GM21360 (cell line): ENCODE measurements around the gene JAG2.

Experiments used
- ATAC-seq: cut with Tn5 transposase; IDR thresholded peaks from one replicate; pipeline ENCODE4 v1.9.1; 2021; ENCODE audit warnings: mild to moderate bottlenecking, moderate library complexity; ENCODE audit not compliant: unreplicated experiment

The JAG2 gene

DNA sequence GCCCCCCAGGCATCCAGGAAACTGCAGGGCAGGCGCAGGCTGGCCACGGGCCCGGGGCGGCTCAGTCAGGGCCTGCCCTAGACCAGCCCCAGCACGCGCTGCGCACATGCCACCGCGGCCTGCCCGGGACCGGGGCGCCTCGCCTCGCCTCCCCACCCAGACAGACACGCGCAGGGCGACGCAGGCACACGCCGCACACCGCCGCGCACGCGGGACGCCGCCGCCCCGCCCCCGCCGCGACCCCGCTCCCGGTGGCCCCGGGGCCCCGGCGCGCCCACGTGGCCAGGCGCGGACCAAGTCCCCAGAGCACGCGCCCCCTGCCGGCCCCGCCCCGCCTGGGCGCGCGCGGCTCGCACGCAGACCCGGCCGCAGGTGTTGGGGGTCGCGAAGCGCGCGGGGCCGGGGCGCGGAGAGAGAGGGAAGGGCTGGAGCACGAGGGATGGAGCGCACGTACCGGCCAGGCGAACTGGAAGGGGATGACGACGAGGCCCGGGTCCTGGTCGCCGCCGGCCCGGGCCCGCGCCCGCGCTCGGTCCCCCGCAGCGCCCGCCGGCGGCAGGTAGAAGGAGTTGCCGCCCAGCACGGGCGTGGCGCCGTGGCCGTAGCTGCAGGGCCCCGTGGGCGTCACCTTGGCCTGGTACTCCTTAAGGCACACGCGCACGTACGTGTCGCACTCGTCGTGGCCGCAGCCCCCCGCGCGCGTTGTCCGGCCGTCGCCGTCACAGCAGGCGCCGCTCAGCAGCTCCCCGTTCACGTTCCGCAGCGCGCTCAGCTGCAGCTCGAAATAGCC lies 1.1 kb downstream of the JAG2 start:
- ATAC-seq = no peak

DNA sequence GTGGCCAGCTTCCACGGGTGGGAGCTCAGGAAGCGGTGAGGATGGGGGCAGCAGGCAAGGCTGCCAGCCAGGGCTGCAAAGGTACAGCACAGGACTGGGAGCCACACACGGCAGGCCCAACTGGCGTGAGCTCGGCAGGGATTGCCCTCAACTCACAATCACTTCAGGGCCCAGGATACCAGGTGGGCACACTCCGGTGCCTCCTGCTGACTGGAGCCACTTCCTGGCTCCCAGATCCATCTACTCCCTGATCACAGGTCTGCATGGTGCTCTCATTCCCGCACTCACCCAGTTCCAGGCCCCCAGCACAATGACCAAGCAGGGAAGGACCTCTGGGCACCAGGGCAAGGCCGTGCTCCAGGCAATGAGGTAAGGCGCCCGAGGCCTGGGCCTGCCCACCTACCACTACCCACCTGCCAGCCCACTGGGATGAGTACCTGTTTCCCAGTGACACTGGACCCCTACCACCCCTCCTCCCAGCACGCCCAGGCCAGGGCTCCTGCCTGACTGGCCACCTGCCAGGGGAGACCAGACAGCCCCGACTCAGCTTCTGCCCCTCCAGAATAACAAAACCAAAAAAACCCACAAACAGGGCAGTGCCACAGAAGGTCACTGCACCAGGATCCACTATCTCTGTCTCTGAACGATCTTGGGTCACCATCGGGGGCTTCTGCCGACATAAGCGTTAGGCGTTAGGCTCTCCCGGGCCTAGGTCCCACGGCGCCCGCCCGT lies 1.8 kb downstream of the JAG2 start:
- no peak for ATAC-seq

DNA sequence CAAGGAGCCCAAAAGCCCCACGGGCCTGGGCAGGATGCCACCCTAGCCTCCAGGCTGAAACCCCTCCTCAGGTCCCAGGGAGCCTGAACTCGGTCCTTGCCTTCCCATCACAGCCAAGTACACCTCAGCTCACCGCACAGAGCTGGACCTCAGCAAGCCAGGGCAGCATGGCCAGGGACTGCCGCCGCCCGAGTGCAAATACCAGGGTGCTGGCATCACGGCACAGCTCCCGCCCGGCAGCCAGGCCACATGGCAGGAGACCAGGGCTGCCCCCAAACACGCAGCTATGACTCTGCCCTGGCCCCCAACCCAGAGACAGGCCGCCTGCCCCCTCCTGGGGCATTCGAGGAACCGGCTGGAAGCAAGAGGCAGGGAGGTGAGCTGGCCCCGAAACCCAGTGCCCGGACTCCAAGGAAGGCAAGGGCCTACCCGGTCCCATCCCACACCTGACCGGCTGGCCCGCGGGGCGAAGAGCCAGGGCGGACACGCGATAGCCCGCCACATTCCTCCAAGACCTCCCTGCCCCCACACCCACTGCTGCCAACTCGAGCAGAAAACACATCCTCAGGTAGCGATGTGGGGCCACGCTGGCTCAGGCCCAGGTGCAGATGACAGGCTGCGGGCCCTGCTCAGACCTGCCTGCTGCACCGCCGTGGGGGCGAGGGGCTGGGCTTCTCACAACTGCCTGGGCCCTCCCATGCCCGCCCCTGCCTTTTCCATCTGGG lies 2.7 kb downstream of the JAG2 start:
- ATAC-seq = no peak

DNA sequence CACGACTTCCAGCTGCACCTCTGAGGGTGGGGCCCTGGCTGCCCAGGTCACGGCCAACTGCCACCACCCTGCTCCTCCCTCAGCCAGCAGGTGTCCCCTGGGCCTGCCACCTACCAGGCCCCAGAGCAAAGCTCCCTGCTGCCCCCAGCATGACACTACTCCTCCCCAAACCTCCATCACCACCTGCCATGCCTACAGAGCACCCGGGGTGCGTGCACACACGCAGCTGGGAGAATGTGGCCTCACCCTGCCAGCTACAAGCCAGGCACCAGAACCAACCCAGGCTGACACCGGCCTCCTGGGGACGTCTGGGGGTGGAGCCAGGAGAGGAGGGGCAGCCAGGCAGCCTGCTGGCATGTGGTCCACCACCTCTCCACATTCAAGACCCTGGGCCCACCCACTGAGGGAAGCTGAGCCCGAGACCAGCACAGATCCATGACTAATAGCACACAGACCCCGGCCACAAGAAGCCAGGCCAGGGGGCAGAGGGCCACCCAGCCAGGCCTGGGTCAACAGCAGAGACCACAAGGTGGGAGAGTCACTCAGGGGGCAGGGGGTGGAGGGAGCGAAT lies 3.4 kb downstream of the JAG2 start:
- no peak for ATAC-seq

DNA sequence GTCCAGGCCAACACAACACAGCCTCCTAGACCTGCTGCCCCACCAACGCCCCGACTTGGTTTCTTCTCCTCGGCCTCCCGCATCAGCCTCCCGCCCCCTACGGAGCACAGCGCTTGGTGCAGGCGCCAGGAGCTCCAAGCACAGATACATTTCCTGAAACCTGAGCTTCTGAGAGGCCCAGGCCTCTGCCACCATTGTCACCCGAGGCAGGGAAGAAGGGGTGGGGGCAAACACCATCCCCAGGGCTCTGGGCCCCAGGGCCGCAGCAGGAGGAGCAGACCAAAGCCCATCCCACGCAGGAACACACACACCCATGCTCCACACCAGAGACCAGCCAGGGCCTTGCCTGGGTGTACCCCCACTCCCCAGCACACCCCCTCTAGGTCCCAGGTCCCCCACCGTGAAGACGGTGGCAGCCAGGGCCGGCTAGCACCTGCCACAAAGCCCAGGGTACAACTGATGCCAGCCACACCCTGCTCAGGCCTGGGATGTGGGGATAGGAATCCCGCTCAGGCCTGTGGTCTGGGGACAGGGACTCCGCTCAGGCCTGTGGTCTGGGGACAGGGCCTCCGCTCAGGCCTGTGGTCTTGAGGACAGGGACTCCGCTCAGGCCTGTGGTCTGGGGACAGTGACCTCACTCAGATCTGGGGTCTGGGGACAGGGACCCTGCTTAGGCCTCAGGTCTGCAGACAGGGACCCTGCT lies 5.4 kb downstream of the JAG2 start:
- ATAC-seq = no peak

GRCh38 chr14:105162669-105162979 lies 6.0 kb downstream of the JAG2 start:
- ATAC-seq = no peak

DNA sequence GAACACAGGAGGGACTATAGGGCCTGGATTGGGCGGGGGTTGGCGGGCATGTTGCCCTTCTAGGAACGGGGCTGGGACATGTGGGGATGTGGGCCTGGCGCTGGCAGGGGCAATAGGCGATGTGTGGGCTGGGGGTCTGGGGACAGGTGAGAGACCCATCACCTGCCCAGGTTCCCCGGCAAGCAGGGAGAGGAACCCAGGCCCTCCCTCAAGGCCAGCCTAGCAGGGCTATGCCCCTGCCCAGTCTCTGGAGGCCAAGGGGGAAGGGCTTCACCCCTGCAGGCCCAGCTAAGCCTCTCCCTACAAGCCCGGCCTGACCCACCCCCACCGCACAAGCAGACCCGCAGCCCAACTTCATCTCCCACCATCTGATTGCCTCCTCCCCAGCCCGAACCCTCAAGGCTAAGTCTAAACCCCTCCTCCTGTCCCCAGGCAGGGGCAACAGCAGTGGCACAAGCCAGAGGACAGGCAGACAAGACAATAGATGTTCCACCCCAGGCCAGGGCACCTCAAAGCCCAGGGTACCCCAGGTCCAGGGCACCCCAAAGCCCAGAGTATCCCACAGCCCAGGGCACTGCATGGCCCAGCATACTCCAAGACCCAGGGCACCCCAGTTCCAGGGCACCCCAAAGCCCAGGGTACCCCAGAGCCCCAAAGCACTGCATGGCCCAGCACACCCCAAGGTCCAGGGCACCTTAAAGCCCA lies 6.5 kb downstream of the JAG2 start:
- ATAC-seq = no peak

DNA sequence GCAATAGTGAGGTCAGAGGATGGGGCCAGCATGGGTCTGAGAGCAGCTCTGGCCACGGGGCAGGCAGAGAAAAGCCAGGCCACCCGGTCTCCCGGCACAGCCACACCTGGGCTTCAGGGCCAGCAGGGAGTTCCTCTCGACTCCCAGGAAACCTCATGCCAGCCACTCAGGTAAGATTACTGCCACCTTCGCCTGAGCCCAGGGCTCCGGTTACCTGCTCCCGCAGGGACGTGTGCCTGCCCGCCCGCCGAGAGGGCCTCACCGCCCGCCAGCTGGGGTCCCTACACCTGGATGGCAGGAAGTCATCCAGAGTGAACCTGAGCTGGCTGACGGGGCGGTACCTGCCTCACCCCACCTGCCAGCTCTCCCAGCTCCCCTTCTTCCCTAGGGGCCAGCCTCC lies 7.3 kb downstream of the JAG2 start:
- no peak for ATAC-seq

DNA sequence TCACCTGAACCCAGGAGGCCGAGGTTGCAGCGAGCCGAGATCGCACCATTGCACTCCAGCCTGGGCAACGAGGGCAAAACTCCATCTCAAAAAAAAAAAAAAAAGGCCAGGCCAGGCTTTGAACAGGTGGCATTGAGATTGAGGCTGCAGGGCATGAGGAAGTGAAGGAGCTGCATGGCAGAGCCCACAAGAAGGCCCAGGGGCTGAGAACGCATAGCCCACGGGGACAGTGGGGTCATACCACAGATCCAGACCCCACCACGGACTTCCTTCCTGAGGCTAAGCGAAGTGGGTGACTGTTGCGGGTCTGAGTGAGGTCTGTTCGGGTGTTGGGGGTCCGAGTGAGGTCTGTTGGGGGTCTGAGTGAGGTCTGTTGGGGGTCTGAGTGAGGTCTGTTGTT lies 7.8 kb downstream of the JAG2 start:
- no peak for ATAC-seq

GRCh38 chr14:105159344-105159743 lies 9.2 kb downstream of the JAG2 start:
- no peak for ATAC-seq

GRCh38 chr14:105158794-105159193 lies 9.8 kb downstream of the JAG2 start:
- ATAC-seq = no peak

- no peak for ATAC-seq
Observed at GRCh38 chr14:105157872-105158271, 10.7 kb downstream of the JAG2 start.

DNA sequence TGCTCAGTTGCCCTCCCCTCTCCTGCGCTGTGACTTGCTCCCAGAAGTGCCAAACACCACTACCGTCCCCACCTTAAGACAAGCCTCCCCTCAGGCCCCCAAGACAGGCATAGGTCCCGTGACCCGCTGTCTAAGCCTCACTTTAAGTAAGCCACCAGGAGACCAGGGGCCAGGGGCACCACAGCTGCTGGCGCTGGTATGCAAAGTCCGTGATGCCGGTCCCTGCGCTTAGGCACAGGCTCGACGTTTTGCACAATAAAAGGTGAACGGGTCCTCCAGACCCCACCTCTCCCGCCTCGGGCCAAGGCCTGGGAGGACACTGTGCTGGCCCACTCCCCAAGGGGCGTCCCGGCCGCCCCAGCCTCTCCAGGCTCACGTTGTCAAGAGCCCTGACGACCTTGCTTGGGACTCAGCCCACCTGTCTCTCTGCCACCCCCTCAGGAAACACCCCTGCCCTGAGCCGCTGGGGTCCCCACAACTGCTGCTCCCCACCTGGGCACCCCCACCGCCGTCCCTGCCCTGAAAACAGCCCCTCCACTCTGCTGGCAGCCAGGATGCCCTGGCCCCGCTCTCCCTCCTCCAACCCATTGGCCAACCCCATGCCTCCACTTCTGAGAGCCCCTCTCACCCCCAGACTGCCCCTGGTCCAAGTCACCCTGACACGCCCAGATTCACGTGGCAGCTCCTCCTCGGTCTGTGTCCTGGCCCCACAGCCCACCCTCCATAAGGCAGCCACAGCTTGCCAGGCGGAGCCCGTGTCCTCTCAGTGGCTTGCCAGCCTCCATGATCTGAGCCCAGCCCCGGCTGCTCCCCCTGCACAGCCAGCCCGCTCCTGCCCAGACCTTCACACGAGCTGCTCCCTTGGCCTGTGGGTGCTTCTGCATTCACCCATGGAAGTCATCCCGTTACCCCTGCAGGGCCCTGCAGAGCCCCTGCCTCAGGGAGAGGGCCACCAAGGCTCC lies 11.9 kb downstream of the JAG2 start:
- ATAC-seq = no peak

DNA sequence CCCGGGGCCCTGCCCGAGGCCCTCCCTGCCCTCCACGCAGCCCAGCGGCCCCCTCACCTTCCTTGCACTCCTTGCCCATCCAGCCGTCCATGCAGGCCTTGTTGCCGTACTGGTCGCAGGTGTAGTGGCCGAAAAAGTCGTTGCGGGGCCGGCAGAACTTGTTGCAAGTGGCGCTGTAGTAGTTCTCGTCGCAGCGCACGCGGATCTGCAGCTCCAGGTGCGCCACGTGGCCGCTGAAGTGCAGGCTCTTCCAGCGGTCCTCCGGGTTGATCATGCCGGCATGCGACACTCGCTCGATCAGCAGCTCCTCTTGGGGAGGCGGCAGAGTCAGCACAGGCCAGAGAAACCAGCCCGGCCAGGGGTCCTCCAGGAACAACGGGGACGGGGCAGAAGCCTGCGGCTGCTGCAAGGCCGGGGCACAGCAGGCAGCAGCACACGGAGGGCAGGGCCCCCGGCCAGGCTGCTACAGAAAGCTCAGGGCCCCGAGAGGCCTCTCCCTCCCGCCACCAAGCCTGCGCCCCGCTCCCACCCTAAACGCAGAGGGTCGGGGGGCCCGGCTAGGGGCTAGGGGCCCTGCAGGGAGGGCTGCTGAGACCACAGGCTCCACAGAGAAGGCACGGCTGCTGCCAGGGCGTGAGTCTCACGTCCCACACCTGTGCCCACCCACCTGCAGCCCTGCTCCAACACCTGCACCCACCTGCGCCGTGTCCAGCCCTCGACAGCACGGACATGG lies 12.7 kb downstream of the JAG2 start:
- ATAC-seq = no peak

GRCh38 chr14:105155071-105155651 lies 13.4 kb downstream of the JAG2 start:
- ATAC-seq = no peak

DNA sequence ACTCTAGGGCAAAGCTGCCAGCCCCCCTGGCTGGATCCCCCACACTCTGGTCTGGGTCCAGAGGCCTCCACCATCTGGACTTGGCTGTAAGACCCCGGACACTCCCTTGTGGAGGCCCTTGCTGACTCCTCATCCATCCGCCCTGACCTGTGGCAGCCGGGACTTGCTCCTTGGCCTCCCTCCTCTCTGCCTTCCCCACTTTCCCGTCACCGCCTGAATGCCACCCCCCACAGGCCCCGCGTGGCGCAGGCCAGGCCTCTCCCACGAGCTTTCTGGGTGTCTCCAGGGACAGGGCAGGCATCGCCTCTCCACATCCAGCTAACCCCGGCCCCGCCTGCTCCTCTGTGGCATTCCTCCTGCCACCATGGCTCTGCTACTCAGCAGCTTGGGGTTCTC lies 14.1 kb downstream of the JAG2 start:
- ATAC-seq = no peak

GRCh38 chr14:105153739-105154475 lies 14.7 kb downstream of the JAG2 start:
- no peak for ATAC-seq

DNA sequence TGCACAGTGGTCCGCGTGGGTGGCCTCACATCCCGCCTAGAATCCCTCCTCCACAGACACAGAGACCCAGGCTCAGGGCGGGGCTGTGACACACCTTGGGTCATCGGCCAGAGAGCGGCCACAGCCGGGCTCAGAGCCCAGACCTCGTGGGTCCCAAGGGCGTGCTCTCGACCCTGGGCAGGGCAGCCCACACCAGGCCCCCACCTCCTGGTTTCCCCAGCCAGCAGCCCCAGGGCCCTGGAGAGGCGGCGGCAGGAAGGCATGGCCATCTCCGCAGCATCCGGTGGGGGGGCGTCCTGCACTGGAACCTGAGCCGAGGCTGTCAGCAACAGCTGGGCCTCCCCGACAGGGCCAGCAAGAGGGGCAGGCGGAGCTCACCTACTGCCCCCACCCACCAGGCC lies 15.2 kb downstream of the JAG2 start:
- ATAC-seq = no peak
